DMS114 treated with DMSO at 0.1 percent for 48 hours (cell line): ENCODE results near the gene COPS4.
"Not testable (repeated sequence)": the region's sequence is repeated elsewhere in the genome, so short reads cannot be mapped to it uniquely, and the experiment has no call there.

Experiments
- DNase-seq: peaks from one replicate; lab custom pipeline; 2025; ENCODE audit not compliant: unreplicated experiment; lab: John Stamatoyannopoulos, UW

COPS4 gene

GRCh38 chr4:83023599-83023998 lies 11.4 kb upstream of the COPS4 start:
- DNase-seq: not testable (repeated sequence)

DNA sequence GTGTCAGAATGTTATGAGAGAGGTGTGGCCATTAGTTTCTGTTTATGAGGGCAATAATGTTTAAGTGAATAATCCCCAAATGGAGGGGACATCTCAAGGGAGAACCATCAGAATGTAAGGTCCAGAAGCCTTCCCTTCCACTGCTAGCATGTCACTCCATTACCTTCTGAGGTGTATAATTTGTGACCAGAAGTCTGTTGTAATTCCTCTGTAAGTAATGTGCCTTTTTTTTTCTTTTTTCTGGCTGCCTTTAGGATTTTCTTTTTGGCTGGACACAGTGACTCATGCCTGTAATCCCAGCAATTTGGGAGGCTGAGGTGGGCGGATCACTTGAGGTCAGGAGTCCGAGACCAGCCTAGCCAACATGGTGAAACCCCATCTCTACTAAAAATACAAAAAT lies 10.8 kb upstream of the COPS4 start:
- DNase-seq: no peak

- DNase-seq: no peak
These were observed 9.4 kb upstream of the COPS4 start for GRCh38 chr4:83025563-83025962.

GRCh38 chr4:83028976-83029375 lies 6.0 kb upstream of the COPS4 start:
- DNase-seq: no peak

DNA sequence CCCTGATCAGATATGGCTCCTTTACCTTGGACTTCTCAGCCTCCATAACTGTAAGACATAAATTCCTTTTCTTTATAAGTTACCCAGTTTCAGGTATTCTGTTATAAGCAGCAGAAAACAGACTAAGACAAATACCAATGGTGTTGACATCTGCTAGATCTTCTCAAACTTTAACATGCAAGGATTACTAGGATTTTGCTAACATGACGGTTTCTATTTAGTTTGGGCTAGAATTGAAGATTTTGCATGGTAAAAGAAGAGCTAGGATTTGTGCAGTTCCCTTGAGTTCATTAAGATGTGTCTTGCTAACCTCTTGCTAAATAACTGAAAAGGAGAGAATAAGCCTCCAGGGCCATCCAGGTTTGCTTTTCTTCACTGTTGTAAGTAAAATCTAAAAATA lies 5.3 kb upstream of the COPS4 start:
- no peak for DNase-seq

DNA sequence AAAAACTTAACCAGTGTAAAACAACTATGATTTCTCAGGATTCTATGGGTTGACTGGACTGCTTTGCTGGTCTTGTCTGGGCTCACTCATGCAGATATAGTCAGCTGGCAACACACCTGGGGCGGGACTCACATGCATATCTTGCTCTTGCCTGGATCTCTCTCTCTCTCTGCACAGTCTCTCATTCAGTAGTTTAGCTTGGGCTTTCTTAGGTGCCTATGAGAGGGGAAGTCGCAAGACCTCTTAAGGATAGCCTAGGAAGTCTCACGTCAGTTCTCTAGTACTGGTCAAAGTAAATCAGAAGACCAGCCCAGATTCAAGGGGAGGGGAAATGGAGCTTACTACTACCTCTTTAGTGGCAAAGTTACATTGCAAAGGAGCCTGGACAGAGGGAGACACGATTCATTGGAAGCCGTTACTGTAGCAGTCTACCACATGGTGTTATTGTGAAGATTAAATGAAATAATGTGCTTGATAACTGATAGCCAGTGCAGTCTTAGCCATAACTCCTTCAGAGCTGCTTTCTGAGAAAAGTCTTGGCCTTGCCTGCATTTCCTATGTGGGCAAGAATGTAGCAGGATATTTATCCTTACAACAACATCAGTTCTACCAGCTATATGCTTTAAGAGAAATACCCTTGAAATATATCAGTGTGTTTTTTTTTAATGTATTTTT lies 2.1 kb downstream of the COPS4 start:
- DNase-seq: no peak

DNA sequence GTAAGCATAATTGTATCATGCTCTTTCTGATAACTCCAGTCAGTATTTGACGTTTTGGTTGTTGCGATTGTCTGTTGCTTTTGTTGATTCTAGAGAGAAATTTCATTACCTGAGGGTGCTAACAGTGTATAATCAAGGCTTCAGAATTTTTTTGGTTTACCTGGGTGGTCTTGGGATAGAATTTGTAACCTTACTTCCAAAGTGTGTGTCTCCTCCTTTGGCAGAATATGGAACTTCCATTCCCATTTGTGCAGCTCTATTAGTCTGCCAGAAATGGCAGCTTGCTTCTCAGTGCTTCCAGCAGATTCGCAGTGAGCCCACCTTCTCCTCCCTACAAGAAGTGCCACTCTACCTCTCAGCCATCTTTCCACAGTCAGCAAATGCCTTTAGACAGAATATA lies 5.3 kb downstream of the COPS4 start:
- DNase-seq: no peak

GRCh38 chr4:83043157-83043556 lies 8.2 kb downstream of the COPS4 start:
- DNase-seq: not testable (repeated sequence)

DNA sequence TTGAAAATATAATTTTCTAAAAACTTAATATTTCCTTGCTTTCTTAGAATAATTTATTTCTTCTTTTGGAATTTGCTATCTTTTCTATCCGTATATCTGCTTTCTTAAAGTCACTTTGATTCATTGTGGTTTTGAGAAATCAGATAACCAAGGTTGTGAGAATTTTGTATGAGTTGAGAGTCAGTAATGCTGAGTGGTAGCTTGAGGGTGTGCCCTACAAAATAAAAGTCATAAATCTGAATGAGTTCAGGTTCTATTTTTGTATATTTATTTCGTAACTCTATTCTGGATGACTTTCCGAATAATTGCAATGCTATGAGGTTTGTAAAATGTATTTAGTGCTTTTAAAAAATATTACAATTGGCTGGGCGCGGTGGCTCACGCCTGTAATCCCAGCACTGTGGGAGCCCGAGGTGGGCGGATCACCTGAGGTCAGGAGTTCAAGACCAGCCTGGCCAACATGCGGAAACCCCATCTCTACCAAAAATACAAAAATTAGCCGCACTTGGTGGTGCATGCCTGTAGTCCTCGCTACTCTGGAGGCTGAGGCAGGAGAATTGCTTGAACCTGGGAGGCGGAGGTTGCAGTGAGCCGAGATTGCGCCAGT lies 8.9 kb downstream of the COPS4 start:
- DNase-seq: no peak

DNA sequence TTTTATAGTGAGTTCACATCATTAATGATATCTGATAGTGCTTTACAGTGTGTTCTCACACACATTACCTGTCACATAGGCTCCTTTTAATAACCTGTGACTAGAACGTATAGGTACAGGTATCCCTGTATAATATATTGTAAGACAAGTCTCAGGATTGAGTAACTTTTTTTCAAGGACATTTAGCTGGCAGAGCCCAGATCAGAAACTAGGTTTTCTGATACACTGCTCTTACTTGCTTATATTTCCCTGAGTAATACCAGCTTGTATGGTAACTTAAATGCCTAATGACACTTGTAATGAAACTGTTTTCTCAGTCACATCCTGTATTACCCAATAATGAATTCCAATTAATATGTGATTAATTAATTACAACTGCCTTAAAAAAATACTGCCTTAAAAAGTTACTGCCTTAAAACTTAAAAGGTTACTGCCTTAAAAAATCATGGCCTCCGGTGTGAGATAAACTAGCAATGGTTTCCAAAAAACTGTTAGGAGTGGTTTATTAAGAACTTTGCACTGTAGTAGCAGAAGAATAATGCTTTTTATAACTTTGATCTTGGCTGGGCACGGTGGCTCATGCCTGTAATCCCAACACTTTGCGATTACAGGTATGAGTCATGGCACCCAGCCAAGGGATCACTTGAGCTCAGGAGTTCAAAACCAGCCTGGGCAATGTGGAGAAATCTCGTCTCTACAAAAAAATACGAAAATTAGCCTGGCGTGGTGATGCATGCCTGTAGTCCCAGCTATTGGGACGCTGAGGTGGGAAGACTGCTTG lies 11.9 kb downstream of the COPS4 start:
- DNase-seq: no peak

- not testable (repeated sequence) for DNase-seq
These were observed 13.8 kb downstream of the COPS4 start for GRCh38 chr4:83048781-83049180.

GRCh38 chr4:83054928-83055327 lies 19.9 kb downstream of the COPS4 start:
- DNase-seq: no peak

DNA sequence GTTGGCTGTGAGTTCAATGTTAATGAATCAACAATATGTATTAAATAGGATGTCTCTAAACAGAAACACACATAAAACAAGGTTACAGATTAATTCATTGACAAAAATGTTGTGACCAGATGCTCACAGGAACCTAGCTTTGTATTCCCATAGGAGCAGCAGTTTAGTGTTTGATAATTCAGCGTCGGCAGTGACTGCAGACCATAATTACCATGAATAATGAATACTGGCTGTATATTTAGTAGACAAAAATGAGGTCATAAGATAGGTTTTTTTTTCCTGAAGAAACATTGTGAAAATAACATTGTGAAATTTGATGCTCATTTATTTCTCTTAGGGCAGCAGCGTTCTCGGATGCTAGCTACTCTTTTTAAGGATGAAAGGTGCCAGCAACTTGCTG lies 27.8 kb downstream of the COPS4 start:
- no peak for DNase-seq

DNA sequence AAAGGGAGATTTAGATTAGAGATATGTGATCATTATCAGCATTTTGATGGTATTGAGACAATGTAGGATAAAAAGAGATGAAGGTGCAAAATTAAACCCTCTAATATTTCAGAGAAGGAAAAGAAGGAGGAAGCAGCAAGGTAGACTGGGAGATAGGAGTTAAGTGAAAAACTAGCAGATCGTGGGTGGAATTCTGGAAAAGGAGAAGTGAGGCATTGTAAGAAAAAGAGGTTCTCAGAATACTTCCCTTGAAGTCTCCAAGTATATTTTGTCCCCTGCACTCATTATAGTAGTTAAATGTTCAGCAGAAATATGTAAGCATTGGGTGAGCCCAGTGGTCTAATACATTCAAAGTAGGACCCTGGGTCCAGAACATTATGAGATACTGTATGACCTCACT lies 30.3 kb downstream of the COPS4 start:
- no peak for DNase-seq

DNA sequence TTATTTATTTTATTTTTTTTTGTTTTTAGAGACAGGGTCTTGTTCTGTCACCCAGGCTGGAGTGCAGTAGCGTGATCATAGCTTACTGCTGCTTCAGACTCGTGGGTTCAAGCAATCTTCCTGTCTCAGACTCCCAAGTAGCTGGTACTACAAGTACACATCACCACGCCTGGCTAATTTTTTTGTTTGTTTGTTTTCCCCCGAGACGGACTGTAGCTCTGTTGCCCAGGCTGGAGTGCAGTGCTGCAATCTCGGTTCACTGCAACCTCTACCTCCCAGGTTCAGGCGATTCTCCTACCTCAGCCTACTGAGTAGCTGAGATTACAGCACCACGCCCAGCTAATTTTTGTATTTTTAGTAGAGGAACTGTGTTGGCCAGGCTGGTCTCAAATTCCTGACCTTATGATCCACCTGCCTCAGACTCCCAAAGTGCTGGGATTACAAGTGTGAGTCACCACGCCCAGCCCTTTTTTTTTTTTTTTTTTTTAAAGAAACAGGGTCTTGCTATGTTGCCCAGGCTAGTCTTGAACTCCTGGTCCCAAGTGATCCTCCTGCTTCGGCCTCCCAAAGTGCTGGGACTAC lies 32.2 kb downstream of the COPS4 start:
- no peak for DNase-seq

DNA sequence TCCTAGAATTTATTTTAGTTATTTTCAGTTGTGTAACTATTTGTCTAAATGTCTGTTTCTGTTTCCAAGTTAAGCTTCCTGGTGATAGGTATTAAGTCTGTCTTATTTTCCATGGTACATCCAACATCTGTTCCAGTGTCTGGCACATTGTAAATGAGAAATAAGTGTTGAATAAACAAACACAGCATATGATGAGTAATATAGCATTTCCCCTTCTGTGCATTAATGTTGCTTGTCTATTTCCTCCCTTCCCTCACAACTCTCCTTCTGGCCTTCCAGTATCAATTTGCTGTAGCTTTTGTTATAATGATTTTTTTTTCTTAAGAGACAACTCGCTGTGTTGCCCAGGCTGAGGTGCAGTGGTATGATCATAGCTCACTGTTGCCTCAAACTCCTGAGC lies 36.1 kb downstream of the COPS4 start:
- no peak for DNase-seq

GRCh38 chr4:83074086-83074704 lies 39.2 kb downstream of the COPS4 start:
- DNase-seq: peak; percentile 23

GRCh38 chr4:83074783-83075182 lies 39.8 kb downstream of the COPS4 start:
- DNase-seq: not testable (repeated sequence)

DNA sequence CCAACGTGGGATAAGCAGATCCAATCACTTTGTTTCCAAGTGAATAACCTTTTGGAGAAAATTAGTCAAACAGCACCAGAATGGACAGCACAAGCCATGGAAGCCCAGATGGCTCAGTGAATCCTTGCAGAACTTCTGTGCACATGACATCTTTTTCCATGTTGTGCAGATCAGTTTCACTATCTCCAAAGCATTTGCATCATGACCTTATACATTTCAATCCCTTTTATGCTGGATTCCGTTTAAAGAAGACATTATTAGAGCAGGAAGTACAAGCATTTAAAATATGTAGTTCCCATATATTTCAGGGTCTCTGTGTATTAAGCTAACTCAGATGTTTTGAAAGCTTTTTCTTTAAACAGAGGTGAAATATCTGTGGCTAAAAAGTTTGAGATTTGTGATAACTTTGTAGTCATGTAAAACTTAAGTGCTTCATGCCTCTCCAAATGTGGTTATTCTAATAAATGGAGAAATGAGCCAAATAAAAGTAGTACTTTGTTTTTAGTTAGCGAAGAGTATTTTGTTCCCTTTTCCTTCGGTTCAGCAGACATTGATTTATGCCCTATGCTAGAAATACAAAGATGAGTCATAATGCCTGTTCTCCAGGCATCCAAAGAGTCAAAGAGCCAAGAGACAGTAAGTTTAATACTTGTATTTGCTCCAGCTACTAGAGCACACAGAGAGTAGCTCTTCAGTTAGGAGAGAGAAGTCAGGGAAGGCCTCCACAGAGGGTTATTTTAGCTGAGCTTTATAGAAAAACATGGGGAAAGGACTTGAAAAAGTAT lies 40.5 kb downstream of the COPS4 start:
- no peak for DNase-seq

DNA sequence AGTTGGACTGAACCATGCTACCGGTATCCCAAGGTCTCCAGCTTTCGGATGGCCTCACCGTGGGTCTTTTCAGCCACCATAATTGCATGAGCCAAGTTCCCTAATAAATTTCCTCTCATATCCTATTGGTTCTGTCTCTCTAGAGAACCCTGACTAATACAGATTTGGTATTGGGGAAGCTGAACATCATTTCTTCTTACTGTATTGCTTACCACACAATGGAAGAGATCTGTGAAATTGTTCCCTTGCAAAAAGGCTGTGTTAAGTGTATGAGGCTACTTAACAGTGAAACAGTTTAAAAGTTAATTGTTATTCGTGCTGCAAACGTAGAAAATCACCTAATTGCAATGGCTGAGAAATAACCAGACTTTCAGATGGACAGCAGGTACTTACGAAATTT lies 45.6 kb downstream of the COPS4 start:
- no peak for DNase-seq

GRCh38 chr4:83082777-83083176 lies 47.8 kb downstream of the COPS4 start:
- DNase-seq: no peak
